Body of pancreas (tissue), 4 donors: ENCODE measurements around the gene TMC1.

Experiments used
- POLR2A ChIP-seq, 3 donors: fragments of 450-650 bp; IDR thresholded peaks; one replicate each; pipeline ENCODE4 v1.6.1; 2016; ENCODE audit warnings: antibody characterized with exemption in 3 of 3, mild to moderate bottlenecking in 2 of 3
- TF ChIP-seq, protein P1 (sequence below), 7 experiments: fragments of 450-650 bp in 4 of 7; fragments of 200-600 bp in 3 of 7; sonication (generic) in 3 of 7; IDR thresholded peaks; one replicate each; pipeline ENCODE4 v1.5.1; 2016 to 2019; ENCODE audit warnings: antibody characterized with exemption in 7 of 7

- TF ChIP-seq, protein P1, sequence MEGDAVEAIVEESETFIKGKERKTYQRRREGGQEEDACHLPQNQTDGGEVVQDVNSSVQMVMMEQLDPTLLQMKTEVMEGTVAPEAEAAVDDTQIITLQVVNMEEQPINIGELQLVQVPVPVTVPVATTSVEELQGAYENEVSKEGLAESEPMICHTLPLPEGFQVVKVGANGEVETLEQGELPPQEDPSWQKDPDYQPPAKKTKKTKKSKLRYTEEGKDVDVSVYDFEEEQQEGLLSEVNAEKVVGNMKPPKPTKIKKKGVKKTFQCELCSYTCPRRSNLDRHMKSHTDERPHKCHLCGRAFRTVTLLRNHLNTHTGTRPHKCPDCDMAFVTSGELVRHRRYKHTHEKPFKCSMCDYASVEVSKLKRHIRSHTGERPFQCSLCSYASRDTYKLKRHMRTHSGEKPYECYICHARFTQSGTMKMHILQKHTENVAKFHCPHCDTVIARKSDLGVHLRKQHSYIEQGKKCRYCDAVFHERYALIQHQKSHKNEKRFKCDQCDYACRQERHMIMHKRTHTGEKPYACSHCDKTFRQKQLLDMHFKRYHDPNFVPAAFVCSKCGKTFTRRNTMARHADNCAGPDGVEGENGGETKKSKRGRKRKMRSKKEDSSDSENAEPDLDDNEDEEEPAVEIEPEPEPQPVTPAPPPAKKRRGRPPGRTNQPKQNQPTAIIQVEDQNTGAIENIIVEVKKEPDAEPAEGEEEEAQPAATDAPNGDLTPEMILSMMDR (IDR thresholded peaks at IDR 0.05) = no peak
- no peak for TF ChIP-seq POLR2A (IDR thresholded peaks at IDR 0.05)
Measured at GRCh38 chr9:72601615-72602014, 80.2 kb downstream of the TMC1 start.
